Stimulated activated CD8-positive, alpha-beta memory T cell treated with anti-CD3 and anti-CD28 coated beads, Interleukin-15, amount 100 ng/mL, for 48 hours (primary cell): ENCODE results near the gene TMOD2.

Source experiments
- DNase-seq, 2 donors: peaks; one replicate each; pipeline ENCODE4 v3.0.0-alpha.2; 2020; ENCODE audit warnings: low read depth in 2 of 2

TMOD2 gene

GRCh38 chr15:51818150-51818549, 66.8 kb downstream of the TMOD2 start:
- no peak for DNase-seq

GRCh38 chr15:51825698-51826097, 74.3 kb downstream of the TMOD2 start:
- no peak for DNase-seq

GRCh38 chr15:51828621-51829375, 77.4 kb downstream of the TMOD2 start:
- DNase-seq, result no peak

- peak; percentile 83 to 85 for DNase-seq
Measured at GRCh38 chr15:51829376-51830275, 78.2 kb downstream of the TMOD2 start, which contains the start of gene TMOD3. Gene TMOD3 (plus strand): TSS chr15:51829653. CDS start chr15:51862885, 33,232 bp downstream.

GRCh38 chr15:51830276-51830806, 78.9 kb downstream of the TMOD2 start:
- DNase-seq, result no peak

- DNase-seq, result no peak
Measured at GRCh38 chr15:51833772-51834171, 82.4 kb downstream of the TMOD2 start.

GRCh38 chr15:51837792-51838251, 86.4 kb downstream of the TMOD2 start:
- DNase-seq, result no peak

- no peak for DNase-seq
Measured at GRCh38 chr15:51838270-51838669, 86.9 kb downstream of the TMOD2 start.

- DNase-seq, result no peak
Measured at GRCh38 chr15:51840692-51841091, 89.3 kb downstream of the TMOD2 start.

- no peak for DNase-seq
Measured at GRCh38 chr15:51841406-51842040, 90.1 kb downstream of the TMOD2 start.

GRCh38 chr15:51842265-51842664, 90.9 kb downstream of the TMOD2 start:
- no peak for DNase-seq

- DNase-seq, result peak in 1 of 2 donors; percentile 15
Measured at GRCh38 chr15:51842852-51843737, 91.7 kb downstream of the TMOD2 start.

- no peak for DNase-seq
Measured at GRCh38 chr15:51844747-51845426, 93.5 kb downstream of the TMOD2 start.

GRCh38 chr15:51846066-51846462, 94.7 kb downstream of the TMOD2 start:
- no peak for DNase-seq

GRCh38 chr15:51846463-51847230, 95.2 kb downstream of the TMOD2 start:
- no peak for DNase-seq

- DNase-seq, result no peak
Measured at GRCh38 chr15:51848811-51849210, 97.4 kb downstream of the TMOD2 start.

GRCh38 chr15:51849860-51850259, 98.5 kb downstream of the TMOD2 start:
- no peak for DNase-seq

- DNase-seq, result no peak
Measured at GRCh38 chr15:51853998-51854397, 102.6 kb downstream of the TMOD2 start.

- DNase-seq, result no peak
Measured at GRCh38 chr15:51855612-51856011, 104.2 kb downstream of the TMOD2 start.
